ENCODE measurements around the gene TRMT6. TPM values are rescaled to one million over a fixed set of nuclear protein-coding genes. Genes with fewer than 3 reads are reported as not detected.

Gene TRMT6
- total RNA-seq, 2 experiments from 2014 or later, result 15.1 to 17.8 TPM

Other genes starting within 250 kb of the TRMT6 start
- 10 to 100 TPM; 12.4 to 13.8 TPM for gene SHLD1, start 200.1 kb downstream of the TRMT6 start, total RNA-seq
- gene CHGB, start 39.0 kb downstream of the TRMT6 start, total RNA-seq, result not detected
- 10 to 100 TPM; 32.1 to 32.4 TPM for gene MCM8, start 119 bp upstream of the TRMT6 start, total RNA-seq
- gene CRLS1, start 55.6 kb upstream of the TRMT6 start, total RNA-seq, result 10 to 100 TPM; 30.0 to 30.3 TPM
- not detected for gene LRRN4, start 103.5 kb upstream of the TRMT6 start, total RNA-seq
- not detected for gene FERMT1, start 172.5 kb upstream of the TRMT6 start, total RNA-seq

Data from activated CD4-positive, alpha-beta T cell treated with anti-CD3 and anti-CD28 coated beads, Interleukin-2, amount 10 ng/mL, durations not matched to agents 7 days and 5 days (primary cell).